Mammary epithelial cell (primary cell): Measurements from ENCODE around the gene ZNF524.

Experiments used
- CTCF ChIP-seq, 2 donors: IDR thresholded peaks in 1 of 2; conservative IDR thresholded peaks in 1 of 2; 2 replicates each; pipeline ENCODE4 v1.5.1; 2011 to 2012; ENCODE audit warnings: inconsistent platforms in 2 of 2, low read length in 2 of 2, mild to moderate bottlenecking in 2 of 2, control low read depth in 1 of 2, low read depth in 1 of 2; ENCODE audit not compliant: insufficient read depth in 1 of 2; ENCODE audit errors: extremely low read depth in 1 of 2
- EZH2 ChIP-seq: IDR thresholded peaks from 2 replicates; pipeline ENCODE4 v1.6.1; 2012; ENCODE audit warnings: low read length, inconsistent platforms, borderline replicate concordance

- no peak for TF ChIP-seq CTCF (conservative IDR thresholded peaks at IDR 0.05 in 1 of 2, IDR thresholded peaks at IDR 0.05 in 1 of 2; ENCODE audit: extremely low read depth in 1 of 2, insufficient read depth in 1 of 2, low read depth in 1 of 2, low read length in 2 of 2)
- TF ChIP-seq EZH2, result no peak
Measured at GRCh38 chr19:55644191-55644833, 44.2 kb downstream of the ZNF524 start.
